Peyer's patch (tissue), 4 donors: ENCODE data around the gene TEX55.

Source experiments
- CTCF ChIP-seq, 6 experiments: fragments of 450-650 bp in 4 of 6; fragments of 200-600 bp in 2 of 6; sonication (generic) in 1 of 6; IDR thresholded peaks; one replicate each; pipeline ENCODE4 v1.5.1; 2017 to 2019; ENCODE audit warnings: antibody characterized with exemption in 6 of 6, mild to moderate bottlenecking in 3 of 6, moderate library complexity in 1 of 6
- POLR2A ChIP-seq, 2 donors: fragments of 450-650 bp; IDR thresholded peaks; one replicate each; pipeline ENCODE4 v1.5.1; 2017; ENCODE audit warnings: antibody characterized with exemption in 2 of 2, mild to moderate bottlenecking in 2 of 2, moderate library complexity in 2 of 2

GRCh38 chr3:119156868-119157267 lies 10.9 kb downstream of the TEX55 start:
- TF ChIP-seq POLR2A (IDR thresholded peaks at IDR 0.05): no peak
- no peak for TF ChIP-seq CTCF (IDR thresholded peaks at IDR 0.05)
